PC-3 (cell line): ENCODE measurements around the gene ELF2. TPM values are rescaled to one million over a fixed set of nuclear protein-coding genes. Genes with fewer than 3 reads are reported as not detected.

Source experiments
- ATAC-seq: fragments of 200-7000 bp; cut with Tn5 transposase; 2 replicates; pipeline ENCODE4 v1.9.1; 2020; ENCODE audit warnings: mild to moderate bottlenecking, moderate library complexity
- BruUV-seq: library from RNA; stranded (reverse); fragments of 400-500 nt; replicated peaks from 2 replicates; lab custom pipeline; 2021; lab: Mats Ljungman, UMichigan
- CTCF ChIA-PET: fragments of 300-600 bp; sonication (Branson Sonifier 250); formaldehyde crosslinking; loops from one replicate; lab custom pipeline; 2022; ENCODE audit warnings: antibody characterized with exemption; lab: Charles Lee
- POLR2A ChIA-PET: fragments of 300-600 bp; sonication (Branson Sonifier 250); formaldehyde crosslinking; loops from one replicate; lab custom pipeline; 2022; ENCODE audit warnings: antibody characterized with exemption; ENCODE audit not compliant: unreplicated experiment; lab: Charles Lee
- DNase-seq: peaks from one replicate; pipeline ENCODE4 v3.0.0-alpha.2; 2015
- H2AFZ ChIP-seq: fragments of 300-600 bp; sonication (generic); 2 replicates; pipeline ENCODE4 v1.6.0; 2016; ENCODE audit warnings: antibody characterized with exemption, low read length
- H3F3A ChIP-seq: fragments of 300-600 bp; sonication (generic); one replicate; pipeline ENCODE4 v1.6.0; 2017; ENCODE audit warnings: antibody characterized with exemption, low read length, control low read depth, mild to moderate bottlenecking; ENCODE audit not compliant: unreplicated experiment
- H3K27ac ChIP-seq: fragments of 300-600 bp; sonication (generic); 2 replicates; pipeline ENCODE4 v1.5.1; 2016; ENCODE audit warnings: mild to moderate bottlenecking, low read length
- H3K27me3 ChIP-seq: fragments of 300-600 bp; sonication (generic); 2 replicates; pipeline ENCODE4 v1.6.1; 2016; ENCODE audit warnings: low read length, mixed read lengths
- H3K36me3 ChIP-seq: fragments of 300-600 bp; sonication (generic); 2 replicates; pipeline ENCODE4 v1.6.1; 2016; ENCODE audit warnings: low read depth, mixed run types, low read length, mixed read lengths
- H3K4me1 ChIP-seq: fragments of 300-600 bp; sonication (generic); 2 replicates; pipeline ENCODE4 v1.5.1; 2016; ENCODE audit warnings: low read length; ENCODE audit not compliant: insufficient read depth
- H3K4me2 ChIP-seq: fragments of 300-600 bp; sonication (generic); 2 replicates; pipeline ENCODE4 v1.6.0; 2016; ENCODE audit warnings: low read length
- H3K4me3 ChIP-seq: fragments of 300-600 bp; sonication (generic); 2 replicates; pipeline ENCODE4 v1.5.1; 2016; ENCODE audit warnings: mild to moderate bottlenecking, low read length, mixed read lengths
- H3K79me2 ChIP-seq: fragments of 300-600 bp; sonication (generic); 2 replicates; pipeline ENCODE4 v1.6.1; 2017; ENCODE audit warnings: low read length, mixed read lengths
- H3K9ac ChIP-seq: fragments of 300-600 bp; sonication (generic); 2 replicates; pipeline ENCODE4 v1.6.0; 2016; ENCODE audit warnings: mild to moderate bottlenecking, low read length
- H3K9me2 ChIP-seq: fragments of 300-600 bp; sonication (generic); replicated peaks from 2 replicates; pipeline ENCODE4 v1.6.1; 2016; ENCODE audit warnings: mixed run types, low read length, mixed read lengths
- H3K9me3 ChIP-seq: fragments of 300-600 bp; sonication (generic); 2 replicates; pipeline ENCODE4 v1.6.1; 2016; ENCODE audit warnings: low read length, mixed read lengths
- H4K20me1 ChIP-seq: fragments of 300-600 bp; sonication (generic); 2 replicates; pipeline ENCODE4 v1.6.1; 2016; ENCODE audit warnings: low read length, mixed read lengths
- EZH2 ChIP-seq: fragments of 300-600 bp; sonication (generic); IDR thresholded peaks from one replicate; pipeline ENCODE4 v1.6.1; 2017; ENCODE audit warnings: antibody characterized with exemption, mild to moderate bottlenecking, low read length; ENCODE audit not compliant: unreplicated experiment
- EZH2phosphoT487 ChIP-seq: fragments of 300-600 bp; sonication (generic); IDR thresholded peaks from 2 replicates; pipeline ENCODE4 v1.6.1; 2018; ENCODE audit warnings: mild to moderate bottlenecking, antibody characterized with exemption, low read length, borderline replicate concordance
- intact Hi-C: fragments of 100-400 bp; cut with micrococcal nuclease; formaldehyde crosslinking; loops from 2 replicates; pipeline ENCODE4 v1.9.0; 2023
- total RNA-seq: library from RNA; depleted of rRNA; stranded (reverse); fragments of >200 nt; gene quantifications from 2 replicates; pipeline ENCODE4 v1.2.3, GENCODE V29; 2014
- TF ChIP-seq, protein P1 (sequence below): fragments of 300-600 bp; sonication (generic); conservative IDR thresholded peaks from 2 replicates; pipeline ENCODE4 v1.5.1; 2017; ENCODE audit warnings: antibody characterized with exemption, low read depth, mild to moderate bottlenecking, low read length

The ELF2 gene
- total RNA-seq, 1 experiment from 2014 or later: 18.5 TPM

DNA sequence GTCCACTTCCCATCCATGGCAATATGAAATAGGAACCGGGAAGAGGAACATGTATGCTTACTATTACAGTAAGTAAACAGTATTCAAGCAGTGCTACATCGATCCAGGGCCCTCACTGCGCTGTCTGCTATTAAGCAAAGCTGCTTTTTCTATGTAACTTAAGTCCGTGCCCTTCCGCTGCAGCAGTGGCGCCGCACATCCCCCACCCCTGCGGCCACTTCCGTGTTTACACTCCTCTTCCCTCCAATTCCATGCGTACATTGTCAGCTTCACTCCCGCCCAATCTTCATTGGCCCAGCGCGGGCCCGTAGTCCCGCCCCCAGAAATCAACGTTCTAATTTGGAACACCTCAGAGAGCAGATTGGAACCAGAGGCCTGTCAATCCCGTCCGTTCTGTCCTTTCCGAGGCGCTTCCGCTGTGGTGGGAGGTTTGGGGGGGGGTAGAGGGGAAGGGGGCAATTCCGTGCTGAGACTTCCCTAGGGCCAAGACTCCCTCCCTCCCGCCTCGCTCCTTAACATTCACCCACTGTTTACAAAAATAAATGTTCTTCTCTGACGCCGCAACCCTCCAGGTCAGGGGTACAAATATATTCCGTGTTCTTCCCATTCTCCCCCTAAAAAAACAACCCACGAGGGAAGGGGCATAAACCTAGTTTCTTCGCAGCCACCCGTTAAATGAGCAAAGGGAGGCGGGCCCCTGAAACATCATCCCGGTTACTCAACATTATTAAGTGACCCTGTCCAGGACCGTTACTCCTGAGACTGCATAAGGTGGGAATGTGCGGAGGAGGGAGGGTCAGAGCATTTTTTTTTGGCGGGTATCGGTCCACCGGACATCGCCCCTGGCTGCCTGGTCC, 94.0 kb downstream of the ELF2 start:
- H3K27me3 ChIP-seq: no peaks in the 10 kb centered on the region
- ChIA-PET POLR2A (interaction anchor here (0.7 kb wide), 1 partner anchor 96 kb away, joined by 3 read pairs; no protein-coding TSS in a partner anchor), CTCF (interaction anchor here (1.0 kb wide), 1 partner anchor 53 kb away, joined by 3 read pairs; no protein-coding TSS in a partner anchor)
- no peaks in the 10 kb centered on the region for H3K9me2 ChIP-seq
- peak; percentile 82 for ATAC-seq
- peak overlapping the region; percentile 87 for H2AFZ ChIP-seq
- no peaks in the 10 kb centered on the region; the same call in 1 of the 2 replicates for H3K36me3 ChIP-seq
- no peaks in the 10 kb centered on the region for H3K9me3 ChIP-seq
- peak overlapping the region; percentile 97 for H3K9ac ChIP-seq
- H3K27ac ChIP-seq: peak overlapping the region; percentile 90
- peaks cover 16% of the 10 kb centered on the region; the same call in 1 of the 2 replicates for H3K4me1 ChIP-seq
- H3K4me3 ChIP-seq: peak overlapping the region; percentile 85
- peaks cover 19% of the 10 kb centered on the region; the same call in 1 of the 2 replicates for H4K20me1 ChIP-seq
- BruUV-seq: TSS peak; percentile 88
- TF ChIP-seq EZH2phosphoT487 (no peak), EZH2 (no peak)
- TF ChIP-seq, protein P1, sequence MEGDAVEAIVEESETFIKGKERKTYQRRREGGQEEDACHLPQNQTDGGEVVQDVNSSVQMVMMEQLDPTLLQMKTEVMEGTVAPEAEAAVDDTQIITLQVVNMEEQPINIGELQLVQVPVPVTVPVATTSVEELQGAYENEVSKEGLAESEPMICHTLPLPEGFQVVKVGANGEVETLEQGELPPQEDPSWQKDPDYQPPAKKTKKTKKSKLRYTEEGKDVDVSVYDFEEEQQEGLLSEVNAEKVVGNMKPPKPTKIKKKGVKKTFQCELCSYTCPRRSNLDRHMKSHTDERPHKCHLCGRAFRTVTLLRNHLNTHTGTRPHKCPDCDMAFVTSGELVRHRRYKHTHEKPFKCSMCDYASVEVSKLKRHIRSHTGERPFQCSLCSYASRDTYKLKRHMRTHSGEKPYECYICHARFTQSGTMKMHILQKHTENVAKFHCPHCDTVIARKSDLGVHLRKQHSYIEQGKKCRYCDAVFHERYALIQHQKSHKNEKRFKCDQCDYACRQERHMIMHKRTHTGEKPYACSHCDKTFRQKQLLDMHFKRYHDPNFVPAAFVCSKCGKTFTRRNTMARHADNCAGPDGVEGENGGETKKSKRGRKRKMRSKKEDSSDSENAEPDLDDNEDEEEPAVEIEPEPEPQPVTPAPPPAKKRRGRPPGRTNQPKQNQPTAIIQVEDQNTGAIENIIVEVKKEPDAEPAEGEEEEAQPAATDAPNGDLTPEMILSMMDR: no peak
- peaks cover 59% of the 10 kb centered on the region for H3K79me2 ChIP-seq
- no peaks in the 10 kb centered on the region for H3F3A ChIP-seq
- intact Hi-C loops: loop anchor here (5.0 kb wide), 2 partner anchors 94 to 219 kb away; partner anchors contain the start of genes ELF2, NAA15 and NDUFC1
- peak; percentile 97 for DNase-seq
- H3K4me2 ChIP-seq: peak overlapping the region; percentile 97

DNA sequence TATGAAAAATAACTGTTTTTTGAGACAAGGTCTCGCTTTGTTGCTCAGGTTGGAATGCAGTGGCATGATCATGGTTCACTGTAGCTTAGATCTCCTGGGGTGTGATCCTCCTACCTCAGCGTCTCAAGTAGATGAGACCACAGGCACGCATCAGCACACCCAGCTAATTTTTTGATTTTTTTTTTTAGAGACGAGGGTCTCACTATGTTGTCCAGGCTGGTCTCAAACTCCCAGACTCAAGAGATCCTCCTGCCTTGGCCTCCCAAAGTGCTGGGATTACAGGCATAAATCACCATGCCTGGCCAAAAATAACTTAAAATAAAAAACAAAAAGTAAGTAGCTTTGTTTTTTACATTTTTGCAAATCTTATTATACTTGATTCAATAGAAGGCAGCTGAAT, 98.1 kb downstream of the ELF2 start:
- H3F3A ChIP-seq: no peaks in the 10 kb centered on the region
- H3K9ac ChIP-seq: no peak overlapping the region
- ATAC-seq: no peak
- H3K4me3 ChIP-seq: no peak overlapping the region
- no peaks in the 10 kb centered on the region; the same call in 1 of the 2 replicates for H3K36me3 ChIP-seq
- intact Hi-C loops: no loop called here
- TF ChIP-seq, protein P1: no peak
- TF ChIP-seq EZH2: no peak
- TF ChIP-seq EZH2phosphoT487: no peak
- no TSS peak for BruUV-seq
- no peak overlapping the region for H2AFZ ChIP-seq
- H3K9me2 ChIP-seq: no peaks in the 10 kb centered on the region
- no peak overlapping the region for H3K4me2 ChIP-seq
- H3K9me3 ChIP-seq: no peaks in the 10 kb centered on the region
- no peak overlapping the region for H3K27ac ChIP-seq
- peaks cover 27% of the 10 kb centered on the region for H4K20me1 ChIP-seq
- DNase-seq: no peak
- ChIA-PET CTCF (interaction anchor here (0.6 to 0.9 kb wide), 2 partner anchors 49 to 321 kb away, joined by 5 to 11 read pairs; no protein-coding TSS in a partner anchor), POLR2A (interaction anchor here (0.6 kb wide), 1 partner anchor 29 kb away, joined by 3 read pairs; no protein-coding TSS in a partner anchor)
- peaks cover 98% of the 10 kb centered on the region for H3K79me2 ChIP-seq
- H3K27me3 ChIP-seq: no peaks in the 10 kb centered on the region
- peaks cover 19% of the 10 kb centered on the region; the same call in 1 of the 2 replicates for H3K4me1 ChIP-seq
